Measurements from ENCODE around the gene SGSM1.

Gene SGSM1

DNA sequence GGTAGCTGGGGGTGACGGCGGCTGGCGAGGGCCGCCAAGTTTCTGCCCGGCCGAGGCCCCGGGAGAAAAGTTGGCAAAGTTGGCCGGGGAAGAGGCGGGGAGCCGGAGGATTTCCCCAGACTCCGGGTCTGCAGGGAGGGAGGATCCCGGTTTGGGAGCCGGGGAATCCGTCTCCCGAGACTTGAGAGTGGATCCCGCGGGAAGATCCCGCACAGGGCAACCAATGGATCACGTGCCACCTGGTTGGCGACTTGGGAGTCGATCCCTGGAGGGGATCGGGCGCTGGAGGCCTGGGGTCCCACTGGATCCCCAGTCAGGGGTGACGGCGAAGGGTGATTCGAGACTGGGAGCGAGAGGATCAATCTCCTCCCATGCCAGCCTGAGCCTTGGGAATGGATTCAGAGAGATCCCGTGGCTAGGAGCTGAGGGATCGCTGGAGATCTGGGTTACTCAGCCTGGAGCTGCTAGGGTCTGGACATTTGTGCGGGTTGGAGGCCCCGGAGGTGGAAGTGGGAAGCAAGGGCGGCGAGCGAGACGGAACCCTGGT is 146.9 kb downstream of the SGSM1 start (continued):
- TF ChIP-seq, protein P1, sequence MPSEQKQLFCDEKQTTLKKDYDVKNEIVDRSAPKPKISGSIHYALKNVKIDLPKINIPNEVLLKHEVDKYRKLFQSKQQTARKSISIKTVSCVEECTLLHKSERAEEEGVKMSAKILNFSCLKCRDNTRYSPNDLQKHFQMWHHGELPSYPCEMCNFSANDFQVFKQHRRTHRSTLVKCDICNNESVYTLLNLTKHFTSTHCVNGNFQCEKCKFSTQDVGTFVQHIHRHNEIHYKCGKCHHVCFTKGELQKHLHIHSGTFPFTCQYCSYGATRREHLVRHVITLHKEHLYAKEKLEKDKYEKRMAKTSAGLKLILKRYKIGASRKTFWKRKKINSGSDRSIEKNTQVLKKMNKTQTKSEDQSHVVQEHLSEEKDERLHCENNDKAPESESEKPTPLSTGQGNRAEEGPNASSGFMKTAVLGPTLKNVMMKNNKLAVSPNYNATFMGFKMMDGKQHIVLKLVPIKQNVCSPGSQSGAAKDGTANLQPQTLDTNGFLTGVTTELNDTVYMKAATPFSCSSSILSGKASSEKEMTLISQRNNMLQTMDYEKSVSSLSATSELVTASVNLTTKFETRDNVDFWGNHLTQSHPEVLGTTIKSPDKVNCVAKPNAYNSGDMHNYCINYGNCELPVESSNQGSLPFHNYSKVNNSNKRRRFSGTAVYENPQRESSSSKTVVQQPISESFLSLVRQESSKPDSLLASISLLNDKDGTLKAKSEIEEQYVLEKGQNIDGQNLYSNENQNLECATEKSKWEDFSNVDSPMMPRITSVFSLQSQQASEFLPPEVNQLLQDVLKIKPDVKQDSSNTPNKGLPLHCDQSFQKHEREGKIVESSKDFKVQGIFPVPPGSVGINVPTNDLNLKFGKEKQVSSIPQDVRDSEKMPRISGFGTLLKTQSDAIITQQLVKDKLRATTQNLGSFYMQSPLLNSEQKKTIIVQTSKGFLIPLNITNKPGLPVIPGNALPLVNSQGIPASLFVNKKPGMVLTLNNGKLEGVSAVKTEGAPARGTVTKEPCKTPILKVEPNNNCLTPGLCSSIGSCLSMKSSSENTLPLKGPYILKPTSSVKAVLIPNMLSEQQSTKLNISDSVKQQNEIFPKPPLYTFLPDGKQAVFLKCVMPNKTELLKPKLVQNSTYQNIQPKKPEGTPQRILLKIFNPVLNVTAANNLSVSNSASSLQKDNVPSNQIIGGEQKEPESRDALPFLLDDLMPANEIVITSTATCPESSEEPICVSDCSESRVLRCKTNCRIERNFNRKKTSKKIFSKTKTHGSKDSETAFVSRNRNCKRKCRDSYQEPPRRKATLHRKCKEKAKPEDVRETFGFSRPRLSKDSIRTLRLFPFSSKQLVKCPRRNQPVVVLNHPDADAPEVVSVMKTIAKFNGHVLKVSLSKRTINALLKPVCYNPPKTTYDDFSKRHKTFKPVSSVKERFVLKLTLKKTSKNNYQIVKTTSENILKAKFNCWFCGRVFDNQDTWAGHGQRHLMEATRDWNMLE (tag by site-specific recombination; conservative IDR thresholded peaks at IDR 0.05; ENCODE audit: low read depth) = no peak
- TF ChIP-seq, protein P2, sequence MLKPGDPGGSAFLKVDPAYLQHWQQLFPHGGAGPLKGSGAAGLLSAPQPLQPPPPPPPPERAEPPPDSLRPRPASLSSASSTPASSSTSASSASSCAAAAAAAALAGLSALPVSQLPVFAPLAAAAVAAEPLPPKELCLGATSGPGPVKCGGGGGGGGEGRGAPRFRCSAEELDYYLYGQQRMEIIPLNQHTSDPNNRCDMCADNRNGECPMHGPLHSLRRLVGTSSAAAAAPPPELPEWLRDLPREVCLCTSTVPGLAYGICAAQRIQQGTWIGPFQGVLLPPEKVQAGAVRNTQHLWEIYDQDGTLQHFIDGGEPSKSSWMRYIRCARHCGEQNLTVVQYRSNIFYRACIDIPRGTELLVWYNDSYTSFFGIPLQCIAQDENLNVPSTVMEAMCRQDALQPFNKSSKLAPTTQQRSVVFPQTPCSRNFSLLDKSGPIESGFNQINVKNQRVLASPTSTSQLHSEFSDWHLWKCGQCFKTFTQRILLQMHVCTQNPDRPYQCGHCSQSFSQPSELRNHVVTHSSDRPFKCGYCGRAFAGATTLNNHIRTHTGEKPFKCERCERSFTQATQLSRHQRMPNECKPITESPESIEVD (tag by site-specific recombination; IDR thresholded peaks at IDR 0.05) = no peak
- TF ChIP-seq ZBTB48 (tag by site-specific recombination; IDR thresholded peaks at IDR 0.05) (peak; percentile 87), ZNF549 (tag by site-specific recombination; IDR thresholded peaks at IDR 0.05) (no peak), ZXDB (tag by site-specific recombination; IDR thresholded peaks at IDR 0.05) (0 out of 2 replicates have a peak, but pooled peaks have one; percentile 48), ZNF175 (tag by site-specific recombination; IDR thresholded peaks at IDR 0.05) (no peak), ZNF777 (tag by site-specific recombination; IDR thresholded peaks at IDR 0.05; ENCODE audit: borderline replicate concordance) (no peak), ZNF202 (tag by site-specific recombination; IDR thresholded peaks at IDR 0.05; ENCODE audit: borderline replicate concordance) (no peak), ZNF621 (tag by site-specific recombination; IDR thresholded peaks at IDR 0.05) (no peak), ZNF629 (tag by site-specific recombination; IDR thresholded peaks at IDR 0.05) (0 out of 2 replicates have a peak, but pooled peaks have one; percentile 14), ZBTB20 (tag by site-specific recombination; IDR thresholded peaks at IDR 0.05) (peak; percentile 88), ZBTB7A (tag by site-specific recombination; IDR thresholded peaks at IDR 0.05; ENCODE audit: low read depth) (peak; percentile 37), ZFP3 (tag by site-specific recombination; IDR thresholded peaks at IDR 0.05; ENCODE audit: low read depth) (no peak), ZNF391 (tag by site-specific recombination; IDR thresholded peaks at IDR 0.05; ENCODE audit: borderline replicate concordance, low read depth) (peak; percentile 45; the same call in 1 of the 2 replicates), ZNF184 (tag by site-specific recombination; IDR thresholded peaks at IDR 0.05) (no peak), SP7 (tag by site-specific recombination; IDR thresholded peaks at IDR 0.05) (no peak), ZNF501 (tag by site-specific recombination; IDR thresholded peaks at IDR 0.05) (0 out of 2 replicates have a peak, but pooled peaks have one; percentile 43), GLIS1 (tag by site-specific recombination; IDR thresholded peaks at IDR 0.05) (peak; percentile 34), SCRT1 (tag by site-specific recombination; IDR thresholded peaks at IDR 0.05; ENCODE audit: borderline replicate concordance) (no peak), ZNF785 (tag by site-specific recombination; IDR thresholded peaks at IDR 0.05) (no peak), ZNF433 (tag by site-specific recombination; IDR thresholded peaks at IDR 0.05; ENCODE audit: low read depth) (no peak), ZBTB8A (tag by site-specific recombination; IDR thresholded peaks at IDR 0.05) (0 out of 2 replicates have a peak, but pooled peaks have one; percentile 46), ZNF155 (tag by site-specific recombination; IDR thresholded peaks at IDR 0.05) (no peak)
- TF ChIP-seq, protein P3, sequence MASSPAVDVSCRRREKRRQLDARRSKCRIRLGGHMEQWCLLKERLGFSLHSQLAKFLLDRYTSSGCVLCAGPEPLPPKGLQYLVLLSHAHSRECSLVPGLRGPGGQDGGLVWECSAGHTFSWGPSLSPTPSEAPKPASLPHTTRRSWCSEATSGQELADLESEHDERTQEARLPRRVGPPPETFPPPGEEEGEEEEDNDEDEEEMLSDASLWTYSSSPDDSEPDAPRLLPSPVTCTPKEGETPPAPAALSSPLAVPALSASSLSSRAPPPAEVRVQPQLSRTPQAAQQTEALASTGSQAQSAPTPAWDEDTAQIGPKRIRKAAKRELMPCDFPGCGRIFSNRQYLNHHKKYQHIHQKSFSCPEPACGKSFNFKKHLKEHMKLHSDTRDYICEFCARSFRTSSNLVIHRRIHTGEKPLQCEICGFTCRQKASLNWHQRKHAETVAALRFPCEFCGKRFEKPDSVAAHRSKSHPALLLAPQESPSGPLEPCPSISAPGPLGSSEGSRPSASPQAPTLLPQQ (tag by site-specific recombination; IDR thresholded peaks at IDR 0.05) = peak; percentile 56; the same call in 1 of the 2 replicates
- TF ChIP-seq, protein P4, sequence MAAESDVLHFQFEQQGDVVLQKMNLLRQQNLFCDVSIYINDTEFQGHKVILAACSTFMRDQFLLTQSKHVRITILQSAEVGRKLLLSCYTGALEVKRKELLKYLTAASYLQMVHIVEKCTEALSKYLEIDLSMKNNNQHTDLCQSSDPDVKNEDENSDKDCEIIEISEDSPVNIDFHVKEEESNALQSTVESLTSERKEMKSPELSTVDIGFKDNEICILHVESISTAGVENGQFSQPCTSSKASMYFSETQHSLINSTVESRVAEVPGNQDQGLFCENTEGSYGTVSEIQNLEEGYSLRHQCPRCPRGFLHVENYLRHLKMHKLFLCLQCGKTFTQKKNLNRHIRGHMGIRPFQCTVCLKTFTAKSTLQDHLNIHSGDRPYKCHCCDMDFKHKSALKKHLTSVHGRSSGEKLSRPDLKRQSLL (tag by site-specific recombination; IDR thresholded peaks at IDR 0.05) = 0 out of 2 replicates have a peak, but pooled peaks have one; percentile 47
- TF ChIP-seq, protein P5, sequence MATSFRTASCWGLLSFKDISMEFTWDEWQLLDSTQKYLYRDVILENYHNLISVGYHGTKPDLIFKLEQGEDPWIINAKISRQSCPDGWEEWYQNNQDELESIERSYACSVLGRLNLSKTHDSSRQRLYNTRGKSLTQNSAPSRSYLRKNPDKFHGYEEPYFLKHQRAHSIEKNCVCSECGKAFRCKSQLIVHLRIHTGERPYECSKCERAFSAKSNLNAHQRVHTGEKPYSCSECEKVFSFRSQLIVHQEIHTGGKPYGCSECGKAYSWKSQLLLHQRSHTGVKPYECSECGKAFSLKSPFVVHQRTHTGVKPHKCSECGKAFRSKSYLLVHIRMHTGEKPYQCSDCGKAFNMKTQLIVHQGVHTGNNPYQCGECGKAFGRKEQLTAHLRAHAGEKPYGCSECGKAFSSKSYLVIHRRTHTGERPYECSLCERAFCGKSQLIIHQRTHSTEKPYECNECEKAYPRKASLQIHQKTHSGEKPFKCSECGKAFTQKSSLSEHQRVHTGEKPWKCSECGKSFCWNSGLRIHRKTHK (tag by site-specific recombination; IDR thresholded peaks at IDR 0.05) = no peak
- TF ChIP-seq, protein P6, sequence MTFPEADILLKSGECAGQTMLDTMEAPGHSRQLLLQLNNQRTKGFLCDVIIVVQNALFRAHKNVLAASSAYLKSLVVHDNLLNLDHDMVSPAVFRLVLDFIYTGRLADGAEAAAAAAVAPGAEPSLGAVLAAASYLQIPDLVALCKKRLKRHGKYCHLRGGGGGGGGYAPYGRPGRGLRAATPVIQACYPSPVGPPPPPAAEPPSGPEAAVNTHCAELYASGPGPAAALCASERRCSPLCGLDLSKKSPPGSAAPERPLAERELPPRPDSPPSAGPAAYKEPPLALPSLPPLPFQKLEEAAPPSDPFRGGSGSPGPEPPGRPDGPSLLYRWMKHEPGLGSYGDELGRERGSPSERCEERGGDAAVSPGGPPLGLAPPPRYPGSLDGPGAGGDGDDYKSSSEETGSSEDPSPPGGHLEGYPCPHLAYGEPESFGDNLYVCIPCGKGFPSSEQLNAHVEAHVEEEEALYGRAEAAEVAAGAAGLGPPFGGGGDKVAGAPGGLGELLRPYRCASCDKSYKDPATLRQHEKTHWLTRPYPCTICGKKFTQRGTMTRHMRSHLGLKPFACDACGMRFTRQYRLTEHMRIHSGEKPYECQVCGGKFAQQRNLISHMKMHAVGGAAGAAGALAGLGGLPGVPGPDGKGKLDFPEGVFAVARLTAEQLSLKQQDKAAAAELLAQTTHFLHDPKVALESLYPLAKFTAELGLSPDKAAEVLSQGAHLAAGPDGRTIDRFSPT (tag by site-specific recombination; IDR thresholded peaks at IDR 0.05) = peak; percentile 95
